ENCODE data around the gene GALNT6. TPM values are rescaled to one million over a fixed set of nuclear protein-coding genes. Genes with fewer than 3 reads are reported as not detected.

GALNT6 gene
- total and polyA plus RNA-seq, 7 donors = 0.10 to 2.1 (median 0.40) TPM

GRCh38 chr12:51358496-51358895 lies 32.7 kb downstream of the GALNT6 start:
- no peaks in the 10 kb centered on the region for H3K9me3 ChIP-seq
- intact Hi-C loops (cut with DNase I) = no loop called here
- WGBS, 3 donors = 94 to 98% (median 97%) methylated on average over 8 of the region's 8 CpGs
- H3K27me3 ChIP-seq (ENCODE audit: insufficient read depth in 3 of 3, low read length in 2 of 3) = peaks cover 0 to 5% (median 0%) of the 10 kb centered on the region in 3 donors
- no peaks in the 10 kb centered on the region for H3K36me3 ChIP-seq (ENCODE audit: insufficient read depth in 1 of 2, low read depth in 1 of 2)
- no peak overlapping the region for H3K27ac ChIP-seq
- H3K4me1 ChIP-seq = no peaks in the 10 kb centered on the region
- ATAC-seq (no peak), DNase-seq (no peak)
- no peak overlapping the region for H3K4me3 ChIP-seq
- TF ChIP-seq CTCF (IDR thresholded peaks at IDR 0.05) = no peak

GRCh38 chr12:51357374-51358047 lies 33.7 kb downstream of the GALNT6 start:
- no peak overlapping the region for H3K4me3 ChIP-seq
- no peak for DNase-seq
- intact Hi-C loops (cut with DNase I) = no loop called here
- peaks cover 0 to 5% (median 0%) of the 10 kb centered on the region in 3 donors for H3K27me3 ChIP-seq (ENCODE audit: insufficient read depth in 3 of 3, low read length in 2 of 3)
- H3K36me3 ChIP-seq (ENCODE audit: insufficient read depth in 1 of 2, low read depth in 1 of 2) = no peaks in the 10 kb centered on the region
- no peak overlapping the region for H3K27ac ChIP-seq
- 70 to 77% (median 77%) methylated on average over 10 of the region's 10 CpGs for WGBS, 3 donors
- no peak for ATAC-seq
- TF ChIP-seq CTCF (IDR thresholded peaks at IDR 0.05) = no peak
- no peaks in the 10 kb centered on the region for H3K4me1 ChIP-seq
- no peaks in the 10 kb centered on the region for H3K9me3 ChIP-seq

GRCh38 chr12:51351913-51352532 lies 39.2 kb downstream of the GALNT6 start:
- H3K9me3 ChIP-seq = no peaks in the 10 kb centered on the region
- H3K27ac ChIP-seq = no peak overlapping the region
- no peak overlapping the region for H3K4me3 ChIP-seq
- H3K4me1 ChIP-seq = no peaks in the 10 kb centered on the region
- ATAC-seq (peak; percentile 49 to 71 (median 65)), DNase-seq (no peak)
- H3K27me3 ChIP-seq (ENCODE audit: insufficient read depth in 3 of 3, low read length in 2 of 3) = no peaks in the 10 kb centered on the region
- intact Hi-C loops (cut with DNase I) = no loop called here
- no peaks in the 10 kb centered on the region for H3K36me3 ChIP-seq (ENCODE audit: insufficient read depth in 1 of 2, low read depth in 1 of 2)
- TF ChIP-seq CTCF (IDR thresholded peaks at IDR 0.05) = peak; percentile 46
- WGBS, 3 donors = 33 to 39% (median 38%) methylated on average over 11 of the region's 11 CpGs

- no peaks in the 10 kb centered on the region for H3K9me3 ChIP-seq
- intact Hi-C loops (cut with DNase I) = loop anchor here in 1 of 2 donors (10.0 kb wide), 1 partner anchor 584 kb away; the partner anchor contains the start of gene ATF1
- TF ChIP-seq CTCF (IDR thresholded peaks at IDR 0.05) = no peak
- ATAC-seq = no peak
- H3K36me3 ChIP-seq (ENCODE audit: insufficient read depth in 1 of 2, low read depth in 1 of 2) = no peaks in the 10 kb centered on the region
- no peak overlapping the region for H3K27ac ChIP-seq
- H3K4me1 ChIP-seq = no peaks in the 10 kb centered on the region
- H3K27me3 ChIP-seq (ENCODE audit: insufficient read depth in 3 of 3, low read length in 2 of 3) = no peaks in the 10 kb centered on the region
- no peak overlapping the region for H3K4me3 ChIP-seq
- no peak for DNase-seq
- WGBS, 3 donors = 82 to 88% (median 86%) methylated on average over 5 of the region's 5 CpGs
Measured at GRCh38 chr12:51349026-51349425, 42.2 kb downstream of the GALNT6 start.
